OCI-LY7 (cell line): ENCODE results near the gene FOXA2.

ENCODE experiments used
- EZH2phosphoT487 ChIP-seq: fragments of 200-600 bp; sonication (generic); IDR thresholded peaks from 2 replicates; pipeline ENCODE4 v1.6.1; 2018; ENCODE audit warnings: low read depth, borderline replicate concordance, mild to moderate bottlenecking, mixed run types, antibody characterized with exemption, low read length, moderate library complexity, mixed read lengths
- TF ChIP-seq, protein P1 (sequence below): fragments of 200-600 bp; sonication (generic); conservative IDR thresholded peaks from 2 replicates; pipeline ENCODE4 v1.5.1; 2014; ENCODE audit warnings: mild to moderate bottlenecking, antibody characterized with exemption, low read length, moderate library complexity, mixed read lengths

DNA sequence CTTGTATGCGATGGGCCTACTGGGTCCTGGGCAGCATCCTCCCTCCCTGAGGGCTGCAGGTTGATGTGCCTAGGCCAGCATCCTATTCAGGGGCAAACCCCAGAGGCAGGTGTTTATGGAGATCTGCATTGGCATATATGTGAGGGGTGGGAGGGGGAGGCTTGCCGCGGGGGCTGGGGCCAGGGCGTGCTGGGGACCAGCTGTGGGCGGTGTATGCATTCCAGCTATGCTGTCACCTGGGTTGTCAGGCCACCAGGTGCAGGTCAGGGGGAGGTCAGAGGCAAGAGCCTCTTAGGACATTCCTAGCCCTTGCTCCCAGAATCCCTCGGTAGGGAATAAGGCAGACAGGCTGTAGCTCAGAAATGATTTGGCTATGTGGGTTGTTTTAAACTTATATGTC is 11.9 kb downstream of the FOXA2 start:
- TF ChIP-seq, protein P1, sequence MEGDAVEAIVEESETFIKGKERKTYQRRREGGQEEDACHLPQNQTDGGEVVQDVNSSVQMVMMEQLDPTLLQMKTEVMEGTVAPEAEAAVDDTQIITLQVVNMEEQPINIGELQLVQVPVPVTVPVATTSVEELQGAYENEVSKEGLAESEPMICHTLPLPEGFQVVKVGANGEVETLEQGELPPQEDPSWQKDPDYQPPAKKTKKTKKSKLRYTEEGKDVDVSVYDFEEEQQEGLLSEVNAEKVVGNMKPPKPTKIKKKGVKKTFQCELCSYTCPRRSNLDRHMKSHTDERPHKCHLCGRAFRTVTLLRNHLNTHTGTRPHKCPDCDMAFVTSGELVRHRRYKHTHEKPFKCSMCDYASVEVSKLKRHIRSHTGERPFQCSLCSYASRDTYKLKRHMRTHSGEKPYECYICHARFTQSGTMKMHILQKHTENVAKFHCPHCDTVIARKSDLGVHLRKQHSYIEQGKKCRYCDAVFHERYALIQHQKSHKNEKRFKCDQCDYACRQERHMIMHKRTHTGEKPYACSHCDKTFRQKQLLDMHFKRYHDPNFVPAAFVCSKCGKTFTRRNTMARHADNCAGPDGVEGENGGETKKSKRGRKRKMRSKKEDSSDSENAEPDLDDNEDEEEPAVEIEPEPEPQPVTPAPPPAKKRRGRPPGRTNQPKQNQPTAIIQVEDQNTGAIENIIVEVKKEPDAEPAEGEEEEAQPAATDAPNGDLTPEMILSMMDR: no peak
- no peak for TF ChIP-seq EZH2phosphoT487
